HK-2 (cell line): Measurements from ENCODE around the gene VGLL2.
"Not testable (repeated sequence)": the region's sequence is repeated elsewhere in the genome, so short reads cannot be mapped to it uniquely, and the experiment has no call there.

Experiments
- DNase-seq: peaks from one replicate; pipeline ENCODE4 v3.0.0-alpha.2; 2018; ENCODE audit not compliant: unreplicated experiment

The VGLL2 gene, protein sequence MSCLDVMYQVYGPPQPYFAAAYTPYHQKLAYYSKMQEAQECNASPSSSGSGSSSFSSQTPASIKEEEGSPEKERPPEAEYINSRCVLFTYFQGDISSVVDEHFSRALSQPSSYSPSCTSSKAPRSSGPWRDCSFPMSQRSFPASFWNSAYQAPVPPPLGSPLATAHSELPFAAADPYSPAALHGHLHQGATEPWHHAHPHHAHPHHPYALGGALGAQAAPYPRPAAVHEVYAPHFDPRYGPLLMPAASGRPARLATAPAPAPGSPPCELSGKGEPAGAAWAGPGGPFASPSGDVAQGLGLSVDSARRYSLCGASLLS

GRCh38 chr6:117265410-117266256 lies at the start of gene VGLL2:
Gene VGLL2, plus strand, starts transcription at chr6:117265558. Its CDS starts 206 bp downstream, at chr6:117265764.
- peak; percentile 41 for DNase-seq

DNA sequence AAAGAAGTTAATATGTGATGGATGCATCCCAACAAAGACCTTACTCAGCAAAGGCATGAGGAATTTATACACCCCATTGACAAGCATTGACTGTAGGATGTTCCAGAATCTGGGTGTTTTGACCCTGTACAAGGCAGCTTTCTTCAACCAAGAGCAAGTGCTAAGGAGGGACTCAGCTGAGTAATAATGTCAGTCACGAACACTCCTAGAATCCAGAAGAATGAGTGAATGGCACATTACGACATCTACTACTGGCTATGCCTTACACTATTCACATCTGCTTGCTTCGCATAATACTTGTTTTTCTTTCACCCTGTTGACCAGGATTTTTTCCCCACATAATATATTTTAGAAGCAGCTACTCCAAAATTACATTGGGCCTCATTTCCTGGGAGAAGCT lies 42.5 kb upstream of the VGLL2 start:
- DNase-seq = no peak

DNA sequence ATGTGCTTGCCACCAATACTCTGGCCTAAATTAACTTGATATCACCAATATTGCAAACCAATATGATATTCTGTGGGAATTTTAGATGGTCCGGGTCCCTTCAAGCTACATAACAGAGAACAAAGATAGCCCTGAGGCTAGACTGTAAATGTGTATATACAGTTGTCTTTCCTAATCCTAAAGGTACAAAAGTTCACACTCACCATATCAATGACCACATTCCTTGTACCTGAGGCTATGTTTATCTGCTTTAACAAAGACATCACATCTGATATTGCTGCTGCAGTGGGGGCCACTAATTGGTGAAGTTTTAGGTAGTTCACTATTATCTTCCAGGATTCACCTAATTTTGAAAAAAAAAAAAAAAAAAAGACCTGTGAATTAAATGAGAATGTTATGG lies 38.6 kb upstream of the VGLL2 start:
- no peak for DNase-seq

DNA sequence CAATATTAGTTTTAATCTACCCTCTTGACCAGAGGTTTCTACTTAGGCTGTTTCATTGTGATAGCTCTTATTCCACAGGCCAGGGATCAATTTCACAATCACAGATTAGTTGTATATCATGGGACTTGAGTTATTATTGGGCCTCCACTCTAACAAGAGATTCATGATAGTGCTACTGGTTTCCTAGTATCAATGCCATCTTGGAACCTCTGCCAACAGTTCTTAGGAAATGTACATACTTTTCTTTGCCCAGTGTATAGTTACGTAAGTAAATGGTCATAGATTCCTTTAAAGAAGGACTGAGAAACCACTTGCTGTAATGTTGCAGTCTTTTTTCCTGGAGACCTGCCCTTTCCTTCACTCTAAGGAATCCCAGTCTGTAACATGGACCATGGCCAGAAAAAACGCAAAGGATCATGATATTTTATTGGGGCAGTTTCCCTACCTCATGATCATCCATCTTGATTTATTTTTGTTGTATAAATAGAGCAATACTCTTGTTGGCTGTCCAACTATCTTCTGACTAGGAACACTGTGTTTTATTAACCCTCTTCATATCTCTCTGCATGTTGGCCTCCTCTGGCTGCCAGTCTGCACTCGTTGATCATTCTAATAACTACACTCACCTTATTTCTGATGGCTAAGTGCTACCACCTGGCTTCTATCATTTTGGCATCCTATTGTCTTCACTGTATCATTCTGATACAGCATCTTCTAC lies 38.0 kb upstream of the VGLL2 start:
- no peak for DNase-seq

- no peak for DNase-seq
Observed at GRCh38 chr6:117228202-117228601, 37.2 kb upstream of the VGLL2 start.

DNA sequence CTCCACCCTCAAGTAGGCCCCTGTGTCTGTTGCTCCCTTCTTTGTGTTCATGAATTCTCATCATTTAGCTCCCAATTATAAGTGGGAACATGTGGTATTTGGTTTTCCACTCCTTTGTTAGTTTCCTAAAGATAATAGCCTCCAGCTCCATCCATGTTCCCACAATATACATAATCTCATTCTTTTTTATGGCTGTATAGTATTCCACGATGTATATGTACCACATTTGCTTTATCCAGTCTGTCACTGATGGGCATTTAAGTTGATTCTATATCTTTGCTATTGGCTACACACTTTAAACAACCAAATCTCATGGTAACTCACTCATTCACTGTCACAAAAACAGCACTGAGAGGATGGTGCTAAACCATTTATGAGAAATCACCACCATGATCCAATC lies 35.5 kb upstream of the VGLL2 start:
- no peak for DNase-seq

DNA sequence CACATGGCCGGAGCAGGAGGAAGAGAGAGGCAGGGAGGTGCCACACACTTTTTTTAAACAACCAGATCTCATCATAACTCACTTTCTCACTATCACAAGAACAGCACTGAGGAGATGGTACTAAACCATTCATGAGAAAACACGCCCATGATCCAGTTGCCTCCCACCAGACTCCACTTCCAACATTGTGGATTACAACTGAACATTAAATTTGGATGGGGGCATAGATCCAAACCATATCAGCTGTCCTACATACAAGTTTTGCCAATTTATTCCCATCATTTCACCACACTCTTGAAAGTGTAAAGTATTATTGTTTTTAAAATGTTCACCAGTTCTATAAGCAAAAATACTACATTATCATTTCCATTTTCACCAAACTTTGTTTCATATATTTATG lies 33.9 kb upstream of the VGLL2 start:
- no peak for DNase-seq

GRCh38 chr6:117232196-117232595 lies 33.2 kb upstream of the VGLL2 start:
- DNase-seq = no peak

GRCh38 chr6:117233145-117233544 lies 32.2 kb upstream of the VGLL2 start:
- DNase-seq = no peak

GRCh38 chr6:117237561-117237960 lies 27.8 kb upstream of the VGLL2 start:
- DNase-seq = no peak

- DNase-seq = not testable (repeated sequence)
Observed at GRCh38 chr6:117244571-117244970, 20.8 kb upstream of the VGLL2 start.

DNA sequence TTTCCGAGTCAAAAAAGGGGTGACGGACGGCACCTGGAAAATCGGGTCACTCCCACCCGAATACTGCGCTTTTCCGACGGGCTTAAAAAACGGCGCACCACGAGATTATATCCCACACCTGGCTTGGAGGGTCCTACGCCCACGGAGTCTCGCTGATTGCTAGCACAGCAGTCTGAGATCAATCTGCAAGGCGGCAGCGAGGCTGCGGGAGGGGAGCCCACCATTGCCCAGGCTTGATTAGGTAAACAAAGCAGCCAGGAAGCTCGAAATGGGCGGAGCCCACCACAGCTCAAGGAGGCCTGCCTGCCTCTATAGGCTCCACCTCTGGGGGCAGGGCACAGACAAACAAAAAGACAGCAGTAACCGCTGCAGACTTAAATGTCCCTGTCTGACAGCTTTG lies 20.4 kb upstream of the VGLL2 start:
- DNase-seq = not testable (repeated sequence)

- no peak for DNase-seq
Observed at GRCh38 chr6:117253785-117254184, 11.6 kb upstream of the VGLL2 start.

DNA sequence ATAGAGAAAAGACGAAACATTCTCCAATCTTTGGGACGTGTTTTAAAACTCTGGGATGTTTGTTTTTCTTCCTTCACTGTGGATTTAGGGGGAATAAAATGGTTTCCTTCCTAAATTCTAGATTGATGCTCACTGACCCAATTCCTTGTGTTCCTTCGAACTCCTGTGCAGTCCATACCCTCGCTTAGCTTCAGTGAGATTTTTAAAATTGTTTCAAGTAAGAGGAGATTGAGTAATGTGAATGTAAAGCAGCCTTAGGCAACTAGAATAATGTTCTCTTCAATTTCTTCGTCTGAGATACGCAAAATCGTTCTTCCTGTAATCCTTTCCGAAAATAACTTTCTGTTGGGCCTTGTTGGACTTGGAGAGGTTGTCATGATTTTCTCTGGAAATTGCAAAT lies 2.6 kb upstream of the VGLL2 start:
- no peak for DNase-seq

- no peak for DNase-seq
Observed at GRCh38 chr6:117263353-117263927, 1.9 kb upstream of the VGLL2 start.

- no peak for DNase-seq
Observed at GRCh38 chr6:117264369-117264691, 1.0 kb upstream of the VGLL2 start.

- no peak for DNase-seq
Observed at GRCh38 chr6:117264692-117265409, 507 bp upstream of the VGLL2 start.

DNA sequence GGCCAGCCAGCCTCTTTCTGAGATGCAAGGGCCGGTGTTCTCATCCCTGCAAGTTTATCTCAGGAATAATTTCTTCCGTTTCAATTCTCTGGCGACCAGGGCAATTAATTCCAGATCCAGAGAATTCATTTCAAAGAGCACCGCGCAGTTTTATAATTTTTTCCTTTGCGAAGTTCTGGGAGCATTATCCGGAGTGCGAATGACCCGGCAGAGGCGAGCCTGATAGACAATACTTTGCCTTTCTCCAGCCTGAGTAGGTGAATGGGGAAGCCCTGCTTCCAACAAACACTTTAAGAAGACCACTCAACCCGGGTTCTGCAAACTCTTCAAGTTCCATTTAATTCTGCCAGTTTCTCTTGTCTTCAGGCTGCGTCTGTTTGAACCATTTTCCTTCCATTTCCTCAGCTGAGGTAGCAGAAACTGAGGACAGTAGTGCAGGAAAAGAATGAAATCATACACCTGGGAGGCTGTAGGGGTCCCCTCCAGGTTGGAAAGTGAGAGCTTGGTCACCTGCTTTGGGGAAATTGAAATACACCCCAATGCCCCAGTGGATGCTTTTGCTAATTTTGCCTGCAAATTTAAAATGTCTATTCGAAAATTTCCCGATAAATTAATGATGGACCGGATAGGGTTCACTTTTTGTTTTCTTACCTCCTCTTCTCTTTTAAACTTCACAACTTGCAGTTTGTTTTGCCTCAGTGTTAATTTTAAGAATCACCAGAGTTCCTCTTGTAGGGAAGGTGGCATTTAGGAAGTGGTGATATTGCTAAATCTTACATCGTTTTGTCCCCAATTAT lies 1.1 kb downstream of the VGLL2 start:
- no peak for DNase-seq

GRCh38 chr6:117267054-117267347 lies 1.6 kb downstream of the VGLL2 start:
- no peak for DNase-seq

DNA sequence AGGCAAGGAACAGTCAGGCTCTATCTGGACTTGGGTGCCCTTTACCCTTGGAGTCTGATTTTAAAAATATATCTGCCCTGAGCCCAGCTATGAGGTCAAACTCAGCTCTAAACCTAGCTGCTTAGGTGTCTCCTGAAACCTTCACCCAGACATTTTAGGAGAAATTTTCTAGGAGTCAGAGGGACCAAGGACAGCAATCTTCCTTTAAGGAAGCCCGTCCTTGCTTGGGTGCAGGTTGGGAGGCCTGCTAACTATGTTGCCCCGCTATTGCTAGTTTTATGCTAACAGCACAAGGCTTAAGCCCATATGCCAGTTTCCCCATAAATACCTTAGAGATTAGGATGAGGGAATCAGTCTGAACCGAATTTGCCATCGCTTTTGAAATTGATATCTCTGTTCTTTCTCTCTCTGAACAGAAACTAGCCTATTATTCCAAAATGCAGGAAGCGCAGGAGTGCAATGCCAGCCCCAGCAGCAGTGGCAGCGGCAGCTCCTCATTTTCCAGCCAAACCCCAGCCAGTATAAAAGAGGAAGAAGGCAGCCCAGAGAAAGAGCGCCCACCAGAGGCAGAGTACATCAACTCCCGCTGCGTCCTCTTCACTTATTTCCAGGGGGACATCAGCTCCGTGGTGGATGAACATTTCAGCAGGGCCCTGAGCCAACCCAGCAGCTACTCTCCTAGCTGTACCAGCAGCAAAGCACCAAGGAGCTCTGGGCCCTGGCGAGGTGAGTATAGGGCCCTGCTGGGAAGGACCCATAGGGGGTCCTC lies 2.6 kb downstream of the VGLL2 start:
- DNase-seq = no peak
